HTERT RPE-1 (cell line): ENCODE measurements around the gene BARHL2.

Experiments
- in situ Hi-C: fragments of 300-500 bp; cut with MboI; formaldehyde crosslinking; loops from 4 replicates; pipeline ENCODE4 v1.14.3; 2020; ENCODE audit warnings: low sequenced_read_pairs

Gene BARHL2

GRCh38 chr1:90710579-90711536 is 6.2 kb downstream of the BARHL2 start:
- in situ Hi-C loops, result no loop called here

GRCh38 chr1:90709535-90709934 is 7.6 kb downstream of the BARHL2 start:
- in situ Hi-C loops, result no loop called here

GRCh38 chr1:90708826-90709225 is 8.3 kb downstream of the BARHL2 start:
- in situ Hi-C loops, result no loop called here

- in situ Hi-C loops, result no loop called here
Measured at GRCh38 chr1:90708236-90708786, 8.8 kb downstream of the BARHL2 start.

- in situ Hi-C loops, result no loop called here
Measured at GRCh38 chr1:90707363-90707710, 9.8 kb downstream of the BARHL2 start.

GRCh38 chr1:90706437-90707362 is 10.4 kb downstream of the BARHL2 start:
- in situ Hi-C loops, result no loop called here

GRCh38 chr1:90705956-90706355 is 11.1 kb downstream of the BARHL2 start:
- in situ Hi-C loops, result no loop called here

- in situ Hi-C loops, result no loop called here
Measured at GRCh38 chr1:90704817-90705216, 12.3 kb downstream of the BARHL2 start.

- in situ Hi-C loops, result no loop called here
Measured at GRCh38 chr1:90694846-90695245, 22.3 kb downstream of the BARHL2 start.

- in situ Hi-C loops, result no loop called here
Measured at GRCh38 chr1:90687747-90688146, 29.4 kb downstream of the BARHL2 start.

- in situ Hi-C loops, result no loop called here
Measured at GRCh38 chr1:90675161-90675847, 41.8 kb downstream of the BARHL2 start.

- in situ Hi-C loops, result no loop called here
Measured at GRCh38 chr1:90671741-90672140, 45.4 kb downstream of the BARHL2 start.

GRCh38 chr1:90671251-90671650 is 45.9 kb downstream of the BARHL2 start:
- in situ Hi-C loops, result no loop called here
